IPS DF 4.7 (cell line): Measurements from ENCODE around the gene PPM1L.
A peak's percentile ranks its signal among the peaks of the same experiment; 100 is the strongest.

ENCODE experiments used
- DNase-seq: peaks from one replicate; pipeline ENCODE4 v3.0.0-alpha.2; 2013; ENCODE audit warnings: low spot score; ENCODE audit errors: extremely low read depth

The PPM1L gene

DNA sequence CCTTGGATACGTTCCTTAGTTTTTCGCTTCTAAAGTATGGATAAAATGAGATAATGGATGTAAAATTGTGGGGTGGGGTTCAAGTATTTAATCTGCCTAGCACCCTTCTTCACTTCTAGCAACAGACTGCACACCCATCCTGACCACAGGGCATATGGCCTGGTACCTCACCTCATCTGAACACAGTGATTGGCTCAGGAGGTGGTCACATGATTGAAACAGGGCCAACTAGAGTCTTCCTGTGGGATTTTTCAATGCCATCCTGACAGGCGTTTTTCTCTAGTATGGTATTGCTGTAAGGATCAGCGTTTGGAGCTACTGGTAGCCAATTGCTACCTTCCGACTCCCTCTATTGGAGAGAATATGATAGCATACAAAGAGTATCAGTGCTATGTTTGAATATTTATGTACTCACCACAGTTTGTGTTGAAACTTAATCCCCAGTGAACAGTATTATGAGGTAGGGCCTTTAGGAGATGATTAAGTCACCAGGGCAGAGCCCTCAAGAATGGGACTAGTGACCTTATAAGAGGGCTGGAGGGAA, 172.2 kb downstream of the PPM1L start:
- no peak for DNase-seq

DNA sequence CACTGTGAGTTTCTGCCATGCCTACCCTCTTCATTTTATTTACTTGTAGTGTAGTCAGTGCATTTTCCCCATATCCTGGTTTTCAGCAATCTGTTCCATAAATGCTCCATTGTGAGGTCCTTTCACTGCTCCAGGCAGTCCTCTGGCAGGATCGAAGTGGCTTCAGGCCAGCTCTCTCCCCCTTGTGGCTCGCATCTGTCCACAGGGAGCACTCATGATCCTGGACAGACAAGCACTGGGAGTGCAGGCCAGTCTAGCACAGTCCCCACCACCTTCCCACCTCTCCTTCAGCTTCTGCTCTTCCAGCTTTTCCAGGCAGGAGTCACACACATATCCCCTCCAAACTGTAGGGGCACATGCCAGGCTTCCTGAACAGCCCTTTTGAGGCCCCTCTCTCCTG, 173.6 kb downstream of the PPM1L start:
- no peak for DNase-seq

DNA sequence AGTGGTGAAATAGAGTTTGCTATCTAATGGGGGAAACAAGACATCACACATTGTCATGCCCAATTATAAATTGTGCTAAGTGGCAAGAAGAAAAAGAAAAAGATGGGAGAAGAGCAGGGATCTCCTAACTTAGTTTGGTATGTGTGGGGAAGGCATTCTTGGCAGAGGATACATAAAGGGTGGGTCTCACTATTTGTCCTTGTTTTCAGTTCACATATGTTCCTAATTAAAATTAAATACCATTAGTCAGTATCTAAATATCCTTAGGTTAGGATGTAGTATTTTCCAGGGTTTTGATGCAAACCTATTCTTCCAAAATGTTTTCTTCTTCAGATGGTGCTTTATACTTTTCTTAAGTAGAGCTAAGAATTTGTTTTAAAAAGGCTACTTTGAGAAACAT, 175.4 kb downstream of the PPM1L start:
- DNase-seq: no peak

DNA sequence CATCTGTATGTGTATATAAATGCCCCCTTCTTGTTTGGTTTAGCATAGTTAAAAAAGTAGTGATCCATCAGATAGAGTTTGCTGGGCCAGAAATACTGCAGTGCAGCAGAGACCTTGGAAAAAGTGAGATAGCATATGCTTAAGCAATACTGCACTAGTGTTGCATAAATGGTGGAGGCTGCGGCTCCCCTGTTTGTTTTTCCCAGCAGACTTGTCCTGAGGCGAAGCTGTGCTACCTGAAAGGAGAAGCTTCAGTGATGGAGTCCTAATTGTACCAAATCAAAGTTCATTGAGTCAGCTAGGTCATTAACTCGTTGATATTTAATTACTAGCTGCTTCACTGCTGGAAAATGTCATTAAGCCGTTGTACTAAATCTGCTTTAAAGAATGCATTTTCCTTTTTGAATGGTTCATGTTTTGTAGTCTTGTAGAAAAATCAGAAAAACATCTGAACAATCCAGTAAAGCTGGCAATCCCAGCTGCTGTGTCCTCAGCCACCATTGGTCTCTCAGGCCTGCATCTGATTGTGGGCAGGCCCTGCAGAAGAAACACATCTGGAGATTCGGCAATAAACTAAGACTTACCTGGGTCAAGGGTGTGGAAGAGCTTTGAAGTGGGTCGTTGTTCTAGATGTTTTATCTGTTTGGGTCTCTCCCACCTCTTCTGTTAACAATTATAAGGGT, 179.5 kb downstream of the PPM1L start:
- DNase-seq: no peak

DNA sequence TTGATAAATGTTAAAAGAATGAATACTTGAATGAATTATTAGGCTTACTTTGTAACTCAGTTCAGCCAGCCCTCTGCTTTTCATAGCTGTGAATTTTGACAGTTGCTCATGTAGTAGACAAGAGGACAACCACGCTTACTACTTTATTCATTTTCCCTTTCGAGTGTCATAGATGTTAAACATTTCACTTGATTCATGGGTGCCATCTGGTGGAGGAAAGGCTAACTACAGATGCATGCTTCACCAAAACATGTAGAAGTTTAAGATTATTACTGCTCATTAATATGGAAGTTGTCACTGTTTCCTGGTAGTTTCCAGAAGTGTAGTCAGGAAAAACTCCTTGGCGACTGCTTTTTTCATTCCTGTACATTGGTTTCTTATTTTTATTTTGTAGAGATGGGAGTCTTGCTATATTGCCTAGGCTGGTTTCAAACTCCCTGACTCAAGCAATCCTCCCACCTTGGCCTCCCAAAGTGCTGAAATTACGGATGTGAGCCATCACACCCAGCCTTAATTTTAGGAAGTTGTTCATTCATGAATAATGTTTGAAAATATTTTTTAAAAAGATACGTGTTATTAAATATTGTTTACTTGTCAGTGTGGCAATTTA, 186.0 kb downstream of the PPM1L start:
- DNase-seq: peak; percentile 56

DNA sequence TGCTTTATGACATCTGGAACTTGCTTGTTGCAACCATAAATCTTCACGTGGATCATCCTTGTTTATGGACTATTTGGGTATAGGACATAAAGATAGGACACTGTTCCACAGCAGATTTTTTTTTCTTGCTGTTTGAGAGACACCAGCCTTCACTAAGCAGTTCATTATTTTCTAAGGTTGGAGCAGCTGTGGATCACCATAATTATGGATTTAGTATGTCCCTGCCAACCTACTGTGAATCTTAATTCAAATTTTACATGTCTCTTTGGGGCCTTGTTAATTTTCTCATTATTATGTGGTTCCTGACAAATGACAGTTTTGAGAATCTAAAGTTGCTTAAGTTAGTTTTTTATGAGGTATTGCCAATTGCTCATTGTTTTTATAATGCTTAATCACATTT, 188.0 kb downstream of the PPM1L start:
- DNase-seq: no peak

DNA sequence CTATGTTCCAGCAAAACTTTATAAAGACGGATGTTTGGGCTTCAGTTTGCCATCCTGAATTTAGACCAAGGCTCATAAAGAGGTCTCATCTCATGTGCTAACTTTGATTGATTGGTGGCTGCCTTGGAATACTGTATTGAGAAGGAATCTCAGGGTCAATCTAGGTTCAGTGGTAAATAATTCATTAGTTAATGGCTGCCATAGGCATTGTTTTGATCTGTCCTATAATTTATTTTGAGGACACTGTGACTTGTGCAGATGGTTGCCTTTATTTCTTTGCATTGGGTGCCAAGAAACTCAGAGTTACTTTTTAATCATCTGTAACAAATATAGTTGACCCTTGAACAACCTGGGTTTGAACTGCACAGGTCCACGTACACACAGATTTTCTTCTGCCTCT, 189.3 kb downstream of the PPM1L start:
- DNase-seq: no peak

DNA sequence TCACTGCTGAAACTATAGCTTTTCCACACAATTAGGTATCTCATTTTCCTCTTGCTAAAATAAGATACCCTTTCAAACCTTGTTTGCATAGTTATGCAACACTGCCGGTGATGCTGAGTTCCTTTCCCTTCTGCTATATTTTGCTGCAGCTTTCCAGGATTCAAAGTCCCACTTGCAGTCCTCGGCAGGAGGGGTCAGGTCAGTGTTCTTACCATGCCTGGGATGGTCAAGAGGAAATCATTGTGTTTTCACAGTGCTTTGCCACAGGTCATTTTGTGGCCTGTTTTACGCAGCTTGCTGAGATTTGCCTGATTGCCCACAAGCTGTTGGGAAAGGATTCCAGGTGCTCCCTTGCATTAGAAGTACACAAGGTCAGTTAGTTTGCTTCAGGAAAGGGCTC, 192.2 kb downstream of the PPM1L start:
- DNase-seq: no peak

DNA sequence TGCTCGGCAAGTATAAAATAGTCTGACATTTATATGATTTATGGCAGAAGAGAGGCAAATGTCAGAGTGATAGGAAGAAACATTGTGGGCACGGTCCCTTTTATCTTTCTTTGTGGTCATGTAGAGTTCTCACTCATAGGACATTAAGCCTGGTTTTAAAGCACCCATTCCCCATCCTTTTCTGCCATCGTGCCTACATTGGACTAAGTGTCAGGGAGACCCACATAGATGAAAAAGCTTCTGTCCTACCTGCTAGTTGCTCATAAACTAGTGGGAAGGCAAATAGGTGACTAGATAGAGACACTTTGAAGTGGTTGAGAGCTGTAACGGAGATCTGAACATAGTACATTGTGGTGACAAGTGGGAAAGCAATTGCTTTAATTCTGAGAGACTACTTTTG, 193.4 kb downstream of the PPM1L start:
- DNase-seq: no peak

DNA sequence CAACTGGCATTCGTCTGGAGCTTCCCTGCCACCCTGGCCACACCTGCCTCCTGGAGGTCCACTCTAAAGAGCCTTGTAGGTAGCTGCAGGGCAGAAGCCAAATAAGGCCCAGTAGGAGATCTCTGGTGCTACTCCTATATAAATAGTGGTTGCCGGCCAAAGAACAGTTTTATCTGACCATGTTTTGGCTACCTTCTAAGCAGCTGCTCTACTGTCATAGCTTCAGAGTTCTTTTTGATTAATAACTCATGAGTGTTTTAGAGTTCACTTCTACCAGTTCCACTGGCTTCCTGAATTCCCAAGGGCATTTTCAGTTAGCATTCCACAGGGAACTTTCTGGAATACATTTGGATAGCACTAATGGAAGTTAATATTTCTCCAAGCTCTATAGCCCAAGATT, 194.5 kb downstream of the PPM1L start:
- DNase-seq: no peak

DNA sequence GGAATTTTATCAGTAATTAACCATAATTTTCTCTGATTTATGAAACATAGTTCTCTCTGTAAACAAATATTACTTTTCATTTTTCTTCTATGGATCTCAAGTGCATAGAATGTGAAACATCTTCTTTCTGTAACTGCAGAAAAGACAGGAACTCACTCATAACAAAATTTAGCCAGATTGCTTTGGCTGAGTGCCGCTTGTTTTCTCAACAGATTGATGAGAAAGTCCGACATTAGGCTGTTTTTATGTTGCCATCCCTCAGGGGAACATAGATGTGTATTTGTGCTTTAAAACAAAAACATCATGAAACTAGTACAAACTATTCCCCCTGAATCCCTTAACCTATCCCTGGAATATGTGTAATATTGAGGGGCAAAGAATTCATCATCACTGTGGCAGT, 194.9 kb downstream of the PPM1L start:
- no peak for DNase-seq

DNA sequence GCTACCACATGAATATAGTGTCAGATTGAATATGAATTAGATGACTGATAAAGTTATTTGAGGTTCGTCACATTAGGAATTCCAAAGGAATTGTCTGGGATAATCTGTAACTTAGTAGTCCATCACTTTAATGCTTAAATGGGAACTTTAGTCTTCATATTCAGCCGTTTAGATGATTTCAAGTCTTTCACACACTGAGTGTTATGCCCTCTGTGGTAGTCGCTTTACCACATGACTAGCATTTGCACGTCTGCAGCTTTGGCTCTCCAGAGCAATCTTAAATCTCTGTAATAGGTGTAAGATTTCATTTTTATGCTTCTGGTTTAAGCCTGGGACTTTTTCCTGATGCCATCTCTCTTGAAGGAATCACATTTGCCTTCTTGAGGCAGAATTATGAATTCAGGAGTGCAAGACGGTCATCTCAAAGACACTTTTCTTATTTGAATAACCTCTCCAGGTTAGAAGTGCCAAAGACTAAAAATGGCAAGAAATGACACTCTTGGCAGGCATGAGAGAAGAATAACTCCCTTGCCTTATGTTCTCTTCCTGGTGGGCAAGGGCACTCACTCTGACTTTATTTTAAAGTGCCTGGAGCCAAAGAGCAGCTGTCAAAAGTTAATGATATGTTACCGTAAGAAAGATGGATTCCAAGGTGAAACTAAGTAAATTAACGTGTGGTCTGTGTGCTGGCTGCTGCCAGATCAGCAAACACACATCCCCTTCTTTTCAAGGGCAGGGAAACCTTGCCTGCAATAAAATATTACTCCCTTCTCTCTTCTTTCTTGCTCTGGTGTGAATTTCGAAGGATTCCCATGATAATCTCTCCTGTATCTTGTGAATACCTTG, 195.8 kb downstream of the PPM1L start:
- no peak for DNase-seq

DNA sequence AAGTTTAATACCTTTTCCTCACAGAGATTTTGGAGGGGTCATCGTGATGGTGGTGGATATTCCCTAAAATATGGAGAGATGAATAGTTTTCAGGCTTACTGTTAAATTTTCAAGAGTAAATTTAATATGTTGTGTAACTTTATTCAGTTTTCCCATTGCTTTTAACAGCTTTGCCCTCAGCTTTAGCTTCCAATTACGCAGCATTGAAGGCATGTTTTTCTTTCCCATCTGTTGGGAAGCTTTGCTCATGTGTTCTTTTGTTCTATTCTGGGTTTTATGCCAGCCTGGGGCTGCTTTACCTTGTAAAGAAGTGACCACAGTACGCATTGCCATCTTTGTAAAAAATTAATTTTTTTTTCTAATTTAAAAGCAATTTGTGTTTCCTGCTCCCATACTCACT, 197.7 kb downstream of the PPM1L start:
- DNase-seq: no peak

DNA sequence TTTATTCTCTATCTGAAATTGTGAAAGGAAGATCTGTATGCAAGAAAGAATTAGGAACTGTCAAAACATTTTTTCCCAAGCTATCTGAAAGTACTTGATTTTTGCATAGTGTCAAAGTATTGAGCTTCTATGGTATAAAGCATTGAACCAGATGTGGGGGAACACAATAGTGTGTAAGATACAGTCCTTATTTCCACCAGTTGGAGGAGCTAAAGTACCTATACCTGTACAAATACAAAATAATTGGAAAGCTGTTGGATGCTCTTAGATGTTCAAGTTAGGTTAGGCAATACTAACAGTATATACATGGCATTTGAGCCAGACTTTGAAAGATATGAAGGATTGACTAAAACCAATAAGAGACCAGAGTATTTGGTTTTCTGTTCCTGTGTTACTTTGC, 200.8 kb downstream of the PPM1L start:
- DNase-seq: no peak

DNA sequence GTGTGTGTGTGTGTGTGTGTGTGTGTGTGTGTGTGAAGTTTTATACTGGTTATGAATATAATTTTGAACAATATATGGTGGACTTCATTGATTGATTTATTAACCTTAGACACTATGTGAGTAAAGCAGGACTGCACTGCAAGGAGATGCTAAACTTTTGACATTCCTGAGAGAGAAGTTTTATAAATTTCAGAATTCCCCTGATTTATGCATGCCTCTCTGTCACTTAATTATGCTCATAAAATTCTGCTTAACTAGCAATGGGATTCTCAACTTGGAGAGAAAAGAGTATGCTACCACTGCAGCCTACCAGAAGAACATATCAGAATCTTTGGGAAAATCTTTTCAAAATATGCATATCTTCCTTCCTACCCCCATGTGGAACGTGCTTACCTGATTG, 204.5 kb downstream of the PPM1L start:
- no peak for DNase-seq

DNA sequence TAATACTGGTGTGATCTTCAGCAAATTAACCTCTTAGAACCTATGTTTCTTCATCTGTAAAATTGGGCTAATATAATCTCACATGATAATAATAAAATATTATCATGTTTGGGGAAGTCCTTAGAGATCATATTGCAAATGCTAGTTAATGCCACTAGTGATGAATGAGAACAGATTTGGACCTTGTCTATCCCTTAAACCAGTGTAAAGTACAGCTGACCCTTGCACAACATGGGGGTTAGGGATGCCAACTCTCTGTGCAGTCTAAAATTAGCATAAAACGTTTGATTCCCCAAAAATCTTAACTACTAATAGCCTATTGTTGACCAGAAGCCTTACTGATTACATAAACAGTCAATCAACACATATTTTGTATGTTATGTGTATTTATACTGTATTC, 207.9 kb downstream of the PPM1L start:
- no peak for DNase-seq

DNA sequence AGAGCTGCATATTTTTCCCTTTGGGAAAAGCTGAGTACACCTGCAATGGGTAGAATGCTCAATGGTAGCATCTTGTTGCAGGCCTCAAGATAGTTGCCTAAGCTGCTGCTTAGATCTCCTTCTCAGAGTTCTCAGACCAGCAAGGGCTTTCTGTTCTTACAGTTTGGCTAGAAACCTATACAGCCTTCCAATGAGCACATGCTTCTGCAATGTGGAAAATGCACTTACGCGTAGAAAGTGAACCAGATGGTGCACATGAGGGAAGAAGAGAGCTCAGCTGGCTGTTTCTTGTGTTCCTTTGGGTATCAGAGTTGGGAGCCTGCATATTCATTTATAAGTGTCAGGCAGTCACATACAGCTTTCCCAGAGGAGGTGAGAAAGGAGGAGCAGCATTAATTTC, 212.7 kb downstream of the PPM1L start:
- DNase-seq: no peak

DNA sequence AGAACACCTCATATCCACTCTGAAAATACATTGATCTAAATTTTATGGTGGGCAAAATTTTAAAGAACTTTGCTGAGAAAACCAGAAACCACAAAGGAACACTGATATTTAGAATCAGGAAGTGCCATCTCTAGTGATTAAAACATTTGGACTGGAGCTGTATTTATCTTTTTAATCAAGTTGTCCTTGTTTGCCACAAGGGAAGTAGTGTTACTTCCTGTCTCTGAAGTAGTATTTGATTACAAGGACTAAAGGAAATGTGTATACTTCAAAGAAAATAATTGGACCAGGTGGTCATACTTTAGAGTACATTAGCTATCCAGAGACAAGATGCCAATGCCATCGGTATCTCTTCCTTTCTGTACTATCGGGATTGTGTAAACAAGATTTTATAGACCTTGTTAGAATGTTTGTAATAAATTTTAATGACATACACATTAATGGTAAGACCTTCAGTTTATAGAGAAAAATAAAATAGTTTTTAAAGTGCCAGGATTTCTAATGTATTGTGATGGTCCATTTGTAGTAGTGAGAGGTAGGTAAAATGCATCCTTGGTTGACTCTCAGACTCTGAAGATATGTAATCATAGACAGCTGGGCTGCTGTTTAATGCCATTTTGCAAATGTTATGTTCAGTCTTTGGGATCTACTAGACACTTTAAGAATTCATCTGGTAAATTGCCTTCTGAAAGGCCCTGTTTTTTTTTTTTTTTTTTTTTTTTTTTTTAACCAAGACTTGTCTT, 217.2 kb downstream of the PPM1L start:
- DNase-seq: no peak

DNA sequence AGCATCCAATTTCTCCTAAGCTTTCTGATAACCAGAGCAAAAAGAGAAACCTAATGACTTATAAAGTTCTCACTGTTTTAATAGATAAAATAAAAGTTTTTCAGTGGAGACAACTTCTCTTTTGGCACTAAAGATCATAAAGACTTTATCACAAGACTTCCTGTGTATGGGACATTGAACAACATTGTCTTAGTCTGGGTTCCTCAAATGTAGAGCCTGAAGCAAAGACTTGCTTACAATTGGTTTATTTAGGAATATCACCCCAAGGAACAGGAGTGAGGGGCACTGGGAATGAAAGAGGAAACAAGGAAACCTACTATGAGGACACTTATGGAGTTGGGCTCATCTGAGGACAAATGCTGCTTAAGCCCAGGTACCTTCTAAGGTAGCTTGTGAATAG, 221.7 kb downstream of the PPM1L start:
- DNase-seq: no peak

DNA sequence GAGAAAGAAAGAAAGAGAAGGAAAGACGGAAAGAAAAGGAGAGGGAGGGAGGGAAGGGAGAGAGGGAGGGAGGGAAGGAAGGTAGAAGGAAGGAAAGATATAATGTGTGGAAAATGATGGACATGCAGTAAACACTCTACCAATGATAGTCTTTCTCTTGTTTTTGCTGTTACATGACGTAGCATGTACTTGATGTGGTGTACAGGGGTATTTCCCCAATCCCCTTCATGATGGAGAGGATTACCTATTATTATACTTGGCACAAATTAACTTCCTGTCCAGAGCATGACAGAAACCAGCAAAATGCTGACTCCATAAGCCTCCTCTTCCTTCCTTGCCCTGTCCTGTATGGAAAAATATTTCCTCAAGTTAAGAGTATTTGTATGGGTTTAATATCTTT, 224.7 kb downstream of the PPM1L start:
- DNase-seq: no peak

DNA sequence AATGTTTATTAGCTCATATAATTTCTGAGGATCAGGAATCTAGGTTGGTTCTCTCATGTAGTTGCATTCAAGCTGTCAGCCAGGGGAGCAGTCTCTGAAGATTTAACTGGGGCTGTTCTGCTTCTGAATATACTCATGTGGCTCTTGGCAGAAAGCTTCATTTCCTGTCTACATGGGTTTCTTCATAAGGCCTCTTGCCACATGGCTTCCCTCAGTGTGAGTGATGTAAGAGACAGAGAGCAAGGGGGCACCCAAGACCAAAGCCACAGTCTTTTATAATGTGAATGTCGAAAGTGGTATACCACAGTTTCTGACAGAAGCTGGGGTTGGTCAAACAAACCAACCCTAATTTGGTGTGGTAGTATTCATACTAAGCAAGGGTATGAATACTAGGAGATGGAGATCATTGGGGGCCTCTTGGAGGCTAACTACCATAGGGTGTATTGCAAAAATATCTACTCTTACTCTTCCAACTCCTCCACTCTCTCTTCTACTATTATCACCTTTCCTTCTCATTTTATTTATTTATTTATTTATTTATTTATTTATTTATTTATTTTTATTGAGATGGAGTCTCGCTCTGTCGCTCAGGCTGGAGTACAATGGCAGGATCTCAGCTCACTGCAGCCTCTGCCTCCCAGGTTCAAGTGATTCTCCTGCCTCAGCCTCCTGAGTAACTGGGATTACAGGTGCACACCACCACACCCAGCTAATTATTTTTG, 225.3 kb downstream of the PPM1L start:
- DNase-seq: no peak
